ENCODE results near the gene CRB1.
A peak's percentile ranks its signal among the peaks of the same experiment; 100 is the strongest.

CRB1 gene

DNA sequence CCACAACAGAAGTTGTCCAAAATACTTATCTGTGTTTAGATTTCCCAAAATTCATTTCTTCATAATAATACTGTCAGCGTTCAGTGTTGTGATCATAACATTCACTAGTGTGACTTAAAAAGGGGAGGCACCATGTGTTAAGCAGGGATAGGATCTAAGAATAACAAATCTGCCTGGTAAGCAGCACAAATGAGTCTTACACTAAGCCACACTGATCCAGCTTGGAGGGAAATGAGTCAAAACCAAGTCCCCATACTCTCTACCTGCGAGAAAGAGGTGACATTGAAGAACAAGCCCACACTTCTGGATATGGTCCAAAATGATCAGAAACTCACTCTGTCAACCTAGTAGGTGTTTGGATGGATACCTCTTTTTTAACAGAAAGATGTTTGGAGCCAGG lies 145.5 kb downstream of the CRB1 start:
- no peak overlapping the region for H3K9ac ChIP-seq (ENCODE audit: low read depth, low read length)
- H3K4me3 ChIP-seq (ENCODE audit: low read depth, low read length), result no peak overlapping the region
- no peaks in the 10 kb centered on the region for H3K9me3 ChIP-seq (ENCODE audit: control insufficient read depth, insufficient read depth, low read length)
- H3K4me1 ChIP-seq (ENCODE audit: control insufficient read depth, insufficient read depth, low read length), result no peaks in the 10 kb centered on the region
- H3K27me3 ChIP-seq (ENCODE audit: control insufficient read depth, insufficient read depth, low read length), result no peaks in the 10 kb centered on the region
- H3K36me3 ChIP-seq (ENCODE audit: control insufficient read depth, insufficient read depth, low read length), result no peaks in the 10 kb centered on the region

GRCh38 chr1:197415221-197415620 lies 147.2 kb downstream of the CRB1 start:
- H3K4me3 ChIP-seq (ENCODE audit: low read depth, low read length), result no peak overlapping the region
- no peaks in the 10 kb centered on the region for H3K36me3 ChIP-seq (ENCODE audit: control insufficient read depth, insufficient read depth, low read length)
- no peaks in the 10 kb centered on the region for H3K27me3 ChIP-seq (ENCODE audit: control insufficient read depth, insufficient read depth, low read length)
- H3K9me3 ChIP-seq (ENCODE audit: control insufficient read depth, insufficient read depth, low read length), result no peaks in the 10 kb centered on the region
- no peak overlapping the region for H3K9ac ChIP-seq (ENCODE audit: low read depth, low read length)
- no peaks in the 10 kb centered on the region for H3K4me1 ChIP-seq (ENCODE audit: control insufficient read depth, insufficient read depth, low read length)

GRCh38 chr1:197418693-197419092 lies 150.6 kb downstream of the CRB1 start:
- Histone ChIP-seq H3K4me3 (ENCODE audit: low read depth, low read length) (no peak overlapping the region), H3K4me1 (ENCODE audit: control insufficient read depth, insufficient read depth, low read length) (no peaks in the 10 kb centered on the region), H3K36me3 (ENCODE audit: control insufficient read depth, insufficient read depth, low read length) (no peaks in the 10 kb centered on the region), H3K27me3 (ENCODE audit: control insufficient read depth, insufficient read depth, low read length) (no peaks in the 10 kb centered on the region), H3K9ac (ENCODE audit: low read depth, low read length) (no peak overlapping the region), H3K9me3 (ENCODE audit: control insufficient read depth, insufficient read depth, low read length) (no peaks in the 10 kb centered on the region)

DNA sequence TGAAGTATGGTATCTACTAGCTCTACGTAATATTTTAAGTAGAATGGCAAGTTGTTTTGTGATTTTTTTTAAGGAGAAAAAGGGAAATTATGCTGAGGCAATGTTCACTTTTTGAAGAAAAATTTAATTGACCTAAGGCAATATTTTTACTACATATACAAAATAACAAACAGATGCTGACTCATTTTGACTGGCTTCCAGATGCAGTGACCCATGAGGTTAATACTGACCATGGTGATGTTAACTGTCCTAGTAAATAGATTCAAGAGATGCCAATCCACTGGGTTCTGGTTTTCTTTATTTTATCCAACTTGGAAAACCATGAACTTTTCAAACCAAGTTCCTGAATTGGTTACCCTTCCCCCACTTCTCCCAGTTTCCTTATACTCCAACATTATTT lies 154.9 kb downstream of the CRB1 start:
- H3K36me3 ChIP-seq (ENCODE audit: control insufficient read depth, insufficient read depth, low read length), result no peaks in the 10 kb centered on the region
- no peak overlapping the region for H3K9ac ChIP-seq (ENCODE audit: low read depth, low read length)
- no peak overlapping the region for H3K4me3 ChIP-seq (ENCODE audit: low read depth, low read length)
- H3K9me3 ChIP-seq (ENCODE audit: control insufficient read depth, insufficient read depth, low read length), result no peaks in the 10 kb centered on the region
- H3K27me3 ChIP-seq (ENCODE audit: control insufficient read depth, insufficient read depth, low read length), result no peaks in the 10 kb centered on the region
- no peaks in the 10 kb centered on the region for H3K4me1 ChIP-seq (ENCODE audit: control insufficient read depth, insufficient read depth, low read length)

- no peaks in the 10 kb centered on the region for H3K36me3 ChIP-seq (ENCODE audit: control insufficient read depth, insufficient read depth, low read length)
- H3K4me1 ChIP-seq (ENCODE audit: control insufficient read depth, insufficient read depth, low read length), result peaks cover 6% of the 10 kb centered on the region
- H3K27me3 ChIP-seq (ENCODE audit: control insufficient read depth, insufficient read depth, low read length), result no peaks in the 10 kb centered on the region
- no peak overlapping the region for H3K9ac ChIP-seq (ENCODE audit: low read depth, low read length)
- no peaks in the 10 kb centered on the region for H3K9me3 ChIP-seq (ENCODE audit: control insufficient read depth, insufficient read depth, low read length)
- no peak overlapping the region for H3K4me3 ChIP-seq (ENCODE audit: low read depth, low read length)
Observed at GRCh38 chr1:197424380-197424779, 156.3 kb downstream of the CRB1 start.

GRCh38 chr1:197429372-197429771 lies 161.3 kb downstream of the CRB1 start:
- Histone ChIP-seq H3K4me1 (ENCODE audit: control insufficient read depth, insufficient read depth, low read length) (peaks cover 7% of the 10 kb centered on the region), H3K4me3 (ENCODE audit: low read depth, low read length) (no peak overlapping the region), H3K9ac (ENCODE audit: low read depth, low read length) (no peak overlapping the region), H3K36me3 (ENCODE audit: control insufficient read depth, insufficient read depth, low read length) (no peaks in the 10 kb centered on the region), H3K27me3 (ENCODE audit: control insufficient read depth, insufficient read depth, low read length) (no peaks in the 10 kb centered on the region), H3K9me3 (ENCODE audit: control insufficient read depth, insufficient read depth, low read length) (no peaks in the 10 kb centered on the region)

GRCh38 chr1:197435224-197435623 lies 167.2 kb downstream of the CRB1 start:
- no peaks in the 10 kb centered on the region for H3K27me3 ChIP-seq (ENCODE audit: control insufficient read depth, insufficient read depth, low read length)
- H3K4me1 ChIP-seq (ENCODE audit: control insufficient read depth, insufficient read depth, low read length), result peaks cover 40% of the 10 kb centered on the region
- no peak overlapping the region for H3K9ac ChIP-seq (ENCODE audit: low read depth, low read length)
- no peaks in the 10 kb centered on the region for H3K36me3 ChIP-seq (ENCODE audit: control insufficient read depth, insufficient read depth, low read length)
- no peaks in the 10 kb centered on the region for H3K9me3 ChIP-seq (ENCODE audit: control insufficient read depth, insufficient read depth, low read length)
- no peak overlapping the region for H3K4me3 ChIP-seq (ENCODE audit: low read depth, low read length)

DNA sequence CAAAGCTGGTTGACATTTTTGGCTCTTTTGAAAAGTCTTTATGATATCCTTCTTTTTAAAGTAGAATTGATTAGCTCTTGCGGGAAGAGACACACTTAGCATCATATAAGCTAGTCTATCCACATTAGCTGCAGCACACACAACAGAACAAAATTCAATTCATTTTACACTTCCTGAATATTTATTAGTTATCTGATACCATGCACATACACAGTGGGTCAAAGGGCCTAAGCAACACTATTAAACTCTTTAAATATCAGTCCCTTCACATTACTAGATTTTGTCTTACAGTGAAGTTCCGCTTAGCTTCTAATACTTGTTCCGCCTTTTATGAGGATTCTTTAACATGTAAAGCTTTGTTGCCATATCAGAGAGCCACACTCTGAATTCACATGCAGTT lies 169.5 kb downstream of the CRB1 start:
- Histone ChIP-seq H3K4me1 (ENCODE audit: control insufficient read depth, insufficient read depth, low read length) (peaks cover 61% of the 10 kb centered on the region), H3K4me3 (ENCODE audit: low read depth, low read length) (no peak overlapping the region), H3K9me3 (ENCODE audit: control insufficient read depth, insufficient read depth, low read length) (no peaks in the 10 kb centered on the region), H3K36me3 (ENCODE audit: control insufficient read depth, insufficient read depth, low read length) (no peaks in the 10 kb centered on the region), H3K27me3 (ENCODE audit: control insufficient read depth, insufficient read depth, low read length) (no peaks in the 10 kb centered on the region), H3K9ac (ENCODE audit: low read depth, low read length) (no peak overlapping the region)

DNA sequence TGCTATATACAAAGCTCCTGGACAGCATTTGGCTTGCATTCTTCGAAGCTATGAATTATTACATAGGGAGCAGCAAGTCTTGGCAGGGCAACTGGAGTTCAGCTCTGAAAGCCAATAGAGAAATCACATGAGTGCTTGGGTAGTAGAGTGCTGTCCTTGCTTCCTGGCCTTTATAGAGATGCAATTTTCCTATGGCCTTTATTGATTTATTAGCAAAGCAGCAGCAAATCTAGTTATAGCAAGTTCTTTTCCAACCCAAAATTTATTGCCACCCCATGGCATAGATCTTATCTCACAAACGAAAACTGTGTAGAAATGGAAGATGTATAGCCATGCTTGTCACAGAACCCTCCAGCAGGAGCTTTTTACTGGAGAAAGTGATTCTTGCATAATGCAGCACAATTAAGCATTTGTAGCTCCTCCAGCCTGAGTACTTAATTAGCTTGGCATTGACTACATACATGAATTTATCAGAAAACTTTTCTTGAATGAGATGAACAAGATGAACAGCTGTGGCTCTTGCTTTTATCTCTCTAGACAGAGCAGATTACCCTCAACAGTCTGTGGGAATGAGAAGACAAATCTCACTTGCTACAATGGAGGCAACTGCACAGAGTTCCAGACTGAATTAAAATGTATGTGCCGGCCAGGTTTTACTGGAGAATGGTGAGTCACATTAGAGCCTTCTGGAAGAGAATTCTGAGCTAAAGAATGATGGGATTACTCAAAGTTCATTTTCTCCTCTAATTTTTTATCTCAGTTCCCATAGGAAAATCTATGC lies 170.1 kb downstream of the CRB1 start:
- no peak overlapping the region for H3K9ac ChIP-seq (ENCODE audit: low read depth, low read length)
- peaks cover 63% of the 10 kb centered on the region for H3K4me1 ChIP-seq (ENCODE audit: control insufficient read depth, insufficient read depth, low read length)
- H3K36me3 ChIP-seq (ENCODE audit: control insufficient read depth, insufficient read depth, low read length), result no peaks in the 10 kb centered on the region

DNA sequence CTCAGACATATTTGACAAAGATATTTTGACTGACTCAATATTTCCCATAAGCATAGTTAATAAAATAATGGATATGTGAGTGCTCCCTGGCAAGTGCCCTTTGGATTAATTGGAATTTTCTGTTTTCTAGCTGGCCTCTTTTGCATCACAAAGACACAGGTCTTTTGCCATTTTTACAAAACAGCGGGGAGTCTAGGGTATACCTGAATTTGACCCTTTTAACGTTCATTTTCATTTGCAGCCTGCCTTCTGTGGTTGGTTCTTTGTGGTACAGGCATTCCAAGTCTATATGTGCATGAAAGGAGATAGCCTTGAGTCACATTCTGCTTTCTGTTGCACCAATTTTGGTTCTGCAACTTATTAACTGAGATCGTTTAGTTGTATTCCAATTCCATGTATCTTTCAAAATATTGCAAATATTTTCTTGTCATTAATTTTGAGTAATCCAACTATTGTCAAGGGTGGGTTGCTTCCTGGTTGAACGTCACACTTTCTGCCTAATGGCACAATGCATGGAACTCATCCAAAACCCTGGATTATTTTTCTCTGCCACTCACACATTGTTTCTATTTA lies 171.7 kb downstream of the CRB1 start:
- Histone ChIP-seq H3K27me3 (ENCODE audit: control insufficient read depth, insufficient read depth, low read length) (no peaks in the 10 kb centered on the region), H3K9me3 (ENCODE audit: control insufficient read depth, insufficient read depth, low read length) (no peaks in the 10 kb centered on the region), H3K4me1 (ENCODE audit: control insufficient read depth, insufficient read depth, low read length) (peaks cover 63% of the 10 kb centered on the region), H3K9ac (ENCODE audit: low read depth, low read length) (no peak overlapping the region), H3K36me3 (ENCODE audit: control insufficient read depth, insufficient read depth, low read length) (no peaks in the 10 kb centered on the region), H3K4me3 (ENCODE audit: low read depth, low read length) (no peak overlapping the region)

More for the DNA sequence above, 170.1 kb downstream of the CRB1 start:
- H3K27me3 ChIP-seq (ENCODE audit: control insufficient read depth, insufficient read depth, low read length), result no peaks in the 10 kb centered on the region
- H3K4me3 ChIP-seq (ENCODE audit: low read depth, low read length), result no peak overlapping the region
- H3K9me3 ChIP-seq (ENCODE audit: control insufficient read depth, insufficient read depth, low read length), result no peaks in the 10 kb centered on the region

GRCh38 chr1:197440715-197441114 lies 172.7 kb downstream of the CRB1 start:
- Histone ChIP-seq H3K4me3 (ENCODE audit: low read depth, low read length) (no peak overlapping the region), H3K36me3 (ENCODE audit: control insufficient read depth, insufficient read depth, low read length) (no peaks in the 10 kb centered on the region), H3K9me3 (ENCODE audit: control insufficient read depth, insufficient read depth, low read length) (no peaks in the 10 kb centered on the region), H3K27me3 (ENCODE audit: control insufficient read depth, insufficient read depth, low read length) (no peaks in the 10 kb centered on the region), H3K9ac (ENCODE audit: low read depth, low read length) (no peak overlapping the region), H3K4me1 (ENCODE audit: control insufficient read depth, insufficient read depth, low read length) (peaks cover 58% of the 10 kb centered on the region)

DNA sequence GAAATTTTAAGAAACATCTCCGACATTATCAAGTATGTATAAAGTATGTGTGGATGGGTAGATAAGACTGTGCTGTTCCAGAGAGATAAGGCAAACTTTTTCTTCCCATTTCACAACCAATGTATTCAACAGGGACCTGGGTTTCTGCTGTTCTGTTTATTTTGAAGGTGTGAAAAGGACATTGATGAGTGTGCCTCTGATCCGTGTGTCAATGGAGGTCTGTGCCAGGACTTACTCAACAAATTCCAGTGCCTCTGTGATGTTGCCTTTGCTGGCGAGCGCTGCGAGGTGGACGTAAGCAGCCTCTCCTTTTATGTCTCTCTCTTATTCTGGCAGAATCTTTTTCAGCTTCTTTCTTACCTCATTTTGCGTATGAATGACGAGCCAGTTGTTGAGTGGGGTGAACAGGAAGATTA lies 174.0 kb downstream of the CRB1 start:
- H3K36me3 ChIP-seq (ENCODE audit: control insufficient read depth, insufficient read depth, low read length), result no peaks in the 10 kb centered on the region
- no peaks in the 10 kb centered on the region for H3K27me3 ChIP-seq (ENCODE audit: control insufficient read depth, insufficient read depth, low read length)
- H3K9me3 ChIP-seq (ENCODE audit: control insufficient read depth, insufficient read depth, low read length), result no peaks in the 10 kb centered on the region
- peak overlapping the region; percentile 2 for H3K4me3 ChIP-seq (ENCODE audit: low read depth, low read length)
- H3K9ac ChIP-seq (ENCODE audit: low read depth, low read length), result no peak overlapping the region
- H3K4me1 ChIP-seq (ENCODE audit: control insufficient read depth, insufficient read depth, low read length), result peaks cover 53% of the 10 kb centered on the region
